Measurements from ENCODE around the gene FUT6.

Gene FUT6

DNA sequence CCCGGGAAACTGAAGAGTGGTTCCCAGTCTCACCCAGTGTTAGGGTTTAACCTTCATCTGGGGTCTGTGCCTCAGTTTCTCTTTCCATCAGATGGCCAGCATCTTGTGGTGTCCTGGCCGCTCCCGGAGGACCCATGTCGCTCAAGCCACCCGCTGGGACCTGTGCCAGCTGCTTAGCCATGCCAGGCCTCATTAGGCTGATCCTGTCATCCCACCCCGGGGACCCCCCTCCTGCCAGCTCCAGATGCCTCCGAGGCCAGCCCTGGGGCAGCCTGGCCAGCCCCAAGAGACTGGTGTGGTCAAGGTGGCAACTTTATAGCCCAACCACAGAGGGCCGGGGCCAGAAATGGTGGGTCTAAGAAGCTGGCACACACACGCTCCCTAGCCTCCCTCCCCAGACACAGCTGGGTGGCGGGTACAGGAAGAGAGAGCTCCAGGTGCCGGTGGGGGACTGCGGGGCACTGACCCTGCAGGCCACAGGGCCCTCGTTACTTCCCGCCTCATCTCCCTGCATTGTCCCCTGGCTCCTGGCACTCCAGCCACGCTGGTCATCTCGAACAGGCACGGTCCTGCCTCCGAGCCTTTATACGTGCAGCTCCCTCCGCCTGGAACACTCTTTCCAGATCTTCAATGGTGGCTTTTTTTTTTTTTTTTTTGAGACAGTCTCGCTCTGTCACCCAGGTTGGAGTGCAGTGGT, 31.2 kb downstream of the FUT6 start:
- ATAC-seq, result no peak
- TF ChIP-seq TOX (CRISPR knock-in tag; IDR thresholded peaks at IDR 0.05; ENCODE audit: borderline replicate concordance) (no peak), ZNF8 (CRISPR knock-in tag; IDR thresholded peaks at IDR 0.05) (no peak), CSDC2 (CRISPR knock-in tag; IDR thresholded peaks at IDR 0.05) (no peak), TCF4 (CRISPR knock-in tag; IDR thresholded peaks at IDR 0.05; ENCODE audit: borderline replicate concordance) (no peak), ZNF70 (CRISPR knock-in tag; IDR thresholded peaks at IDR 0.05) (no peak), GLIS3 (CRISPR knock-in tag; IDR thresholded peaks at IDR 0.05) (no peak), SNAI2 (CRISPR knock-in tag; IDR thresholded peaks at IDR 0.05) (no peak)
- TF ChIP-seq, protein P1, sequence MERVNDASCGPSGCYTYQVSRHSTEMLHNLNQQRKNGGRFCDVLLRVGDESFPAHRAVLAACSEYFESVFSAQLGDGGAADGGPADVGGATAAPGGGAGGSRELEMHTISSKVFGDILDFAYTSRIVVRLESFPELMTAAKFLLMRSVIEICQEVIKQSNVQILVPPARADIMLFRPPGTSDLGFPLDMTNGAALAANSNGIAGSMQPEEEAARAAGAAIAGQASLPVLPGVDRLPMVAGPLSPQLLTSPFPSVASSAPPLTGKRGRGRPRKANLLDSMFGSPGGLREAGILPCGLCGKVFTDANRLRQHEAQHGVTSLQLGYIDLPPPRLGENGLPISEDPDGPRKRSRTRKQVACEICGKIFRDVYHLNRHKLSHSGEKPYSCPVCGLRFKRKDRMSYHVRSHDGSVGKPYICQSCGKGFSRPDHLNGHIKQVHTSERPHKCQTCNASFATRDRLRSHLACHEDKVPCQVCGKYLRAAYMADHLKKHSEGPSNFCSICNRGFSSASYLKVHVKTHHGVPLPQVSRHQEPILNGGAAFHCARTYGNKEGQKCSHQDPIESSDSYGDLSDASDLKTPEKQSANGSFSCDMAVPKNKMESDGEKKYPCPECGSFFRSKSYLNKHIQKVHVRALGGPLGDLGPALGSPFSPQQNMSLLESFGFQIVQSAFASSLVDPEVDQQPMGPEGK (CRISPR knock-in tag; IDR thresholded peaks at IDR 0.05; ENCODE audit: borderline replicate concordance), result no peak
- TF ChIP-seq, protein P2, sequence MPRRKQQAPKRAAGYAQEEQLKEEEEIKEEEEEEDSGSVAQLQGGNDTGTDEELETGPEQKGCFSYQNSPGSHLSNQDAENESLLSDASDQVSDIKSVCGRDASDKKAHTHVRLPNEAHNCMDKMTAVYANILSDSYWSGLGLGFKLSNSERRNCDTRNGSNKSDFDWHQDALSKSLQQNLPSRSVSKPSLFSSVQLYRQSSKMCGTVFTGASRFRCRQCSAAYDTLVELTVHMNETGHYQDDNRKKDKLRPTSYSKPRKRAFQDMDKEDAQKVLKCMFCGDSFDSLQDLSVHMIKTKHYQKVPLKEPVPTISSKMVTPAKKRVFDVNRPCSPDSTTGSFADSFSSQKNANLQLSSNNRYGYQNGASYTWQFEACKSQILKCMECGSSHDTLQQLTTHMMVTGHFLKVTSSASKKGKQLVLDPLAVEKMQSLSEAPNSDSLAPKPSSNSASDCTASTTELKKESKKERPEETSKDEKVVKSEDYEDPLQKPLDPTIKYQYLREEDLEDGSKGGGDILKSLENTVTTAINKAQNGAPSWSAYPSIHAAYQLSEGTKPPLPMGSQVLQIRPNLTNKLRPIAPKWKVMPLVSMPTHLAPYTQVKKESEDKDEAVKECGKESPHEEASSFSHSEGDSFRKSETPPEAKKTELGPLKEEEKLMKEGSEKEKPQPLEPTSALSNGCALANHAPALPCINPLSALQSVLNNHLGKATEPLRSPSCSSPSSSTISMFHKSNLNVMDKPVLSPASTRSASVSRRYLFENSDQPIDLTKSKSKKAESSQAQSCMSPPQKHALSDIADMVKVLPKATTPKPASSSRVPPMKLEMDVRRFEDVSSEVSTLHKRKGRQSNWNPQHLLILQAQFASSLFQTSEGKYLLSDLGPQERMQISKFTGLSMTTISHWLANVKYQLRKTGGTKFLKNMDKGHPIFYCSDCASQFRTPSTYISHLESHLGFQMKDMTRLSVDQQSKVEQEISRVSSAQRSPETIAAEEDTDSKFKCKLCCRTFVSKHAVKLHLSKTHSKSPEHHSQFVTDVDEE (CRISPR knock-in tag; IDR thresholded peaks at IDR 0.05), result no peak
- TF ChIP-seq, protein P3, sequence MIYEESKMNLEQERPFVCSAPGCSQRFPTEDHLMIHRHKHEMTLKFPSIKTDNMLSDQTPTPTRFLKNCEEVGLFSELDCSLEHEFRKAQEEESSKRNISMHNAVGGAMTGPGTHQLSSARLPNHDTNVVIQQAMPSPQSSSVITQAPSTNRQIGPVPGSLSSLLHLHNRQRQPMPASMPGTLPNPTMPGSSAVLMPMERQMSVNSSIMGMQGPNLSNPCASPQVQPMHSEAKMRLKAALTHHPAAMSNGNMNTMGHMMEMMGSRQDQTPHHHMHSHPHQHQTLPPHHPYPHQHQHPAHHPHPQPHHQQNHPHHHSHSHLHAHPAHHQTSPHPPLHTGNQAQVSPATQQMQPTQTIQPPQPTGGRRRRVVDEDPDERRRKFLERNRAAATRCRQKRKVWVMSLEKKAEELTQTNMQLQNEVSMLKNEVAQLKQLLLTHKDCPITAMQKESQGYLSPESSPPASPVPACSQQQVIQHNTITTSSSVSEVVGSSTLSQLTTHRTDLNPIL (CRISPR knock-in tag; IDR thresholded peaks at IDR 0.05; ENCODE audit: low read depth), result no peak

DNA sequence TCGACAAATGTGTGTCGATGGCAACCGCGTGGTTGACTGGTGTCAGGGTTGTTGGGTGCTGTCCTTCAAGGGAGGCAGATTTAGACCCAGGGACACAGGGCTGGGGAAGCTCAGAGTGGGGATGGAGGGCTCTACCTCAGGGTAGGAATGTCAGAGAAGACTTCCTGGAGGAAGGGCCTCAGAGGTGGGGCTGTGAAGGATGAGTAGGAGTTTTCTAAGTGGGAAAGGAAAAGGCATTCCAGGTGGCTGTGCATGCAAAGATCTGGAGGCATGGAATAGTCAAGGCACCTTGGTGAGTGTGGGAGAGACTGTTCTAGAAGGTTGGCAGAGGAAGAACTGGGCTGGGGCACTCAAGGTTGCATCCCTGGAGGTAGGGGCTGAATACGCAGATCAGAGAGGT, 32.6 kb downstream of the FUT6 start:
- TF ChIP-seq ZFP3 (CRISPR knock-in tag; IDR thresholded peaks at IDR 0.05) (peak; percentile 98), SNAI2 (CRISPR knock-in tag; IDR thresholded peaks at IDR 0.05) (no peak)
- no peak for ATAC-seq

DNA sequence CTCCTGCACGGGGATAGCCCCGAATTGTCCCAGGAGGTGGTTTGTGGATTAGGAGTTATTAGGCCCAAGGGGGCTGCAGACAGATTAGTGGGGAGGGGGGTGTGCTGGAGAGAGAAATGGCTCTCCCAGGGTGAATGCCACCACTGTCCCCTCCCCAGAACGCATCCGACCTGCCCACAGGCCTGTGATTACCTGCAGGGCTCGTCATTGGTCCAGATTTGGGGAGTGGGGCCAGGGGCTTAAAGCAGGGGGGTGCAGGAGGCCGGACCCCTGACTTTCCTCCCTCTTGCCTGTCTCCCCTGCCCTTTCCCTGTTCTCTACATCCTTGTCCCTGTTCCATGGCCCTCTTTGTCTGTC, 33.4 kb downstream of the FUT6 start:
- TF ChIP-seq TCF4 (CRISPR knock-in tag; IDR thresholded peaks at IDR 0.05; ENCODE audit: borderline replicate concordance), result no peak
- TF ChIP-seq ZNF70 (CRISPR knock-in tag; IDR thresholded peaks at IDR 0.05), result no peak
- no peak for TF ChIP-seq CSDC2 (CRISPR knock-in tag; IDR thresholded peaks at IDR 0.05)
- no peak for ATAC-seq

DNA sequence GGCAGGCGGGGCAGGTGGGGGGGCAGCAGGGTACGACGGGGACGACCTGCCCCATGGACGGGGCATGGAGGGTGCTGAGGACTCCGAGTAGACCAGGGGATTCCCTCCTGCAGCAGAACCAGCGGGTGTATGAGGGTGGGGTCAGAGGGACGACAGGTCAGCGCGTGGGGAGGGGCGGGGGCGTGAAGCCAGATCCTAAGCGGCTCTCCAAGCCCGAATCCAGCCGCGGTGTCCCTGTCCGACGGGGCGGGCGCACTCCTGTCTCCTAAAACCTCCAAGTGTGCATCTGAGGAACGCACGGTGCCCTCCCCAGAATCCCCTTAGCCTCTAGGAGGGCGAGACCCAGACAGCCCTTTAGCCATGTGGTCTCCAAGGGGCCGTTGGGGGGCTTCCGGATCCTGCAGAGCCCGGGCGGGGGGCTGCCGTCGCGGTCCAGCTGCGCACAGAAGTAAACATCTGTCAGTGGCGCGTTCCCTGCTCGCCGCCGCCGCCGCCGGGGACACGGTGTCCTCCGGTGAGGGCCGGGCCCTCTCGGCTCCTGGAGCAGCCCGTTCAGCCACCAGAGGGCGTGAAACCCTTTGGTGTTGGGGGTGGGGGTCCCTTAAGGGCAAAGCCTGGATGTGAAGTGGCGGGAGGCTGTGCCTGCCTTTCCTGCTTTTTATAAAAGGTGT, 33.9 kb downstream of the FUT6 start:
- TF ChIP-seq, protein P3 (CRISPR knock-in tag; IDR thresholded peaks at IDR 0.05; ENCODE audit: low read depth), result no peak
- peak; percentile 56 for ATAC-seq

DNA sequence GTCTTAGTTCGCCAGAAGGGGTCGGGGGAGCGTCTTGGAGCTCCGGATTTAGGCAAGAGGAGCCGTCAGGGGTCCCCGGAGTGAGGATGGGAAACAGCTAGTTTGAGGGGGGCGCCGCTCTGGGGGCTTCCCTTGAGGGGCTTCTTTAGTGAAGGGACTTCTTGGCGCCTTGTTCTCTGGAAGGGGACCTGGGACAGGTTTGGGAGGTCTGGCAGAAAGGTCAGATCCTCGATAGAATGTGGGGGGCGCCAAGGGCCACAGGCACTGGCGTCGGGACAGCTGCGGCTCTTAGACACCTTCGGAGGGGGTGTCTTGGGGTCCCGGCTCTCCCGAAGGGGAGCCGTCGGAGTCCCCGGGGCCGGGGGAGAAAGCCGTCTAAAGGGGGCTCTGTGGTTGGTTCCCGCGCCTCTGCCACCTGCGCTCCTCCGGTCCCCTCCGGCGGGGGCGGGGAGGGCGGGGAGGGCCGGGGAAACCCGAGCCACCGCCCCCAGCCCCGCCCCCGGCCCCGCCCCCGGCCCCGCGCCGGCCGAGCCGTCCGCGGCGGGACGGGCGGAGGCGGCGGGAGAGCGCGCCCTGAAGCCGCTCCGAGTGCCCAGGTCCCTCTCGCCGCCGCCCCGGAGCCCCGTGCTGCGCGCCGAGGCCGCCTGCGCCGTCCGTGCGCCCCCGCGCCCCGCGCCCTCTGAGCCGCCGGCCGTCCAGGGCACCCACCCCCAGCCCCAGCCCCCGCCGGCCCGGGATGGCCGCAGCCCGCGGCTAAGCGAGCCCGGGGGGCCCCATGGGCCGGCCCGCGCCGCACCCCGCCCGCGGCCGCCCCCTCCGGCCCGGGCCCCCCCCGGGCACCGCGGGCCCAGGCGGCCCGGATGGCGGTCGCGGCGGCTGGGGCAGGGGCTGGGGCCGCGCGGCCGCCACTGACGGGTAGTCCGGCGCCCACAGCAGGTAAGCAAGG, 34.7 kb downstream of the FUT6 start, which contains the start of gene NRTN:
TSS of gene NRTN (plus strand) at position 552 of the 946 bp plus-strand sequence. CDS start 19,099 bp downstream, outside the sequence.
- no peak for TF ChIP-seq ZNF70 (CRISPR knock-in tag; IDR thresholded peaks at IDR 0.05)
- TF ChIP-seq, protein P1 (CRISPR knock-in tag; IDR thresholded peaks at IDR 0.05; ENCODE audit: borderline replicate concordance), result no peak

More for the DNA sequence above, 34.7 kb downstream of the FUT6 start, which contains the start of gene NRTN:
- peak; percentile 7 for ATAC-seq
